MM.1S (cell line): Measurements from ENCODE around the gene ZNF277.

ENCODE experiments used
- DNase-seq: peaks from one replicate; pipeline ENCODE4 v3.0.0-alpha.2; 2015
- H2AFZ ChIP-seq: fragments of 300-600 bp; sonication (generic); 2 replicates; pipeline ENCODE4 v1.6.0; 2016; ENCODE audit warnings: antibody characterized with exemption, low read length
- H3F3A ChIP-seq: fragments of 300-600 bp; sonication (generic); 2 replicates; pipeline ENCODE4 v1.6.1; 2016; ENCODE audit warnings: mild to moderate bottlenecking, antibody characterized with exemption, low read length, moderate library complexity, mixed read lengths; ENCODE audit not compliant: insufficient read depth
- H3K27ac ChIP-seq: fragments of 300-600 bp; sonication (generic); 2 replicates; pipeline ENCODE4 v1.5.1; 2016; ENCODE audit warnings: mild to moderate bottlenecking, low read length
- H3K27me3 ChIP-seq: fragments of 300-600 bp; sonication (generic); replicated peaks from 2 replicates; pipeline ENCODE4 v1.6.0; 2016; ENCODE audit warnings: low read length; ENCODE audit not compliant: insufficient read depth
- H3K36me3 ChIP-seq: fragments of 300-600 bp; sonication (generic); replicated peaks from 2 replicates; pipeline ENCODE4 v1.6.1; 2016; ENCODE audit warnings: mild to moderate bottlenecking, low read length, mixed read lengths; ENCODE audit not compliant: insufficient read depth
- H3K4me1 ChIP-seq: fragments of 300-600 bp; sonication (generic); 2 replicates; pipeline ENCODE4 v1.6.1; 2016; ENCODE audit warnings: low read length, mixed read lengths
- H3K4me2 ChIP-seq: fragments of 300-600 bp; sonication (generic); 2 replicates; pipeline ENCODE4 v1.6.0; 2016; ENCODE audit warnings: low read depth, low read length
- H3K4me3 ChIP-seq: fragments of 300-600 bp; sonication (generic); 2 replicates; pipeline ENCODE4 v1.5.1; 2016; ENCODE audit warnings: low read length, mixed read lengths
- H3K79me2 ChIP-seq: fragments of 300-600 bp; sonication (generic); 2 replicates; pipeline ENCODE4 v1.6.1; 2016; ENCODE audit warnings: mixed run types, low read length, mixed read lengths
- H3K9ac ChIP-seq: fragments of 300-600 bp; sonication (generic); 2 replicates; pipeline ENCODE4 v1.6.1; 2016; ENCODE audit warnings: low read length, mixed read lengths
- H3K9me2 ChIP-seq: fragments of 300-600 bp; sonication (generic); replicated peaks from 2 replicates; pipeline ENCODE4 v1.6.1; 2016; ENCODE audit warnings: mild to moderate bottlenecking, low read length, mixed read lengths; ENCODE audit not compliant: insufficient read depth
- H3K9me3 ChIP-seq: fragments of 300-600 bp; sonication (generic); replicated peaks from 2 replicates; pipeline ENCODE4 v1.6.1; 2016; ENCODE audit warnings: mild to moderate bottlenecking, low read length, mixed read lengths; ENCODE audit not compliant: insufficient read depth
- H4K20me1 ChIP-seq: fragments of 300-600 bp; sonication (generic); 2 replicates; pipeline ENCODE4 v1.6.1; 2016; ENCODE audit warnings: mild to moderate bottlenecking, low read length, moderate library complexity, mixed read lengths; ENCODE audit not compliant: insufficient read depth
- CTCF ChIP-seq: fragments of 300-600 bp; sonication (generic); IDR thresholded peaks from 2 replicates; pipeline ENCODE4 v1.5.1; 2016; ENCODE audit warnings: antibody characterized with exemption, low read length, mixed read lengths
- EZH2 ChIP-seq: fragments of 300-600 bp; sonication (generic); optimal IDR thresholded peaks from 2 replicates; pipeline ENCODE3; 2017; ENCODE audit warnings: low read depth, mild to moderate bottlenecking, antibody characterized with exemption, low read length, mixed read lengths
- EZH2phosphoT487 ChIP-seq: fragments of 300-600 bp; sonication (generic); IDR thresholded peaks from 2 replicates; pipeline ENCODE4 v1.6.1; 2018; ENCODE audit warnings: antibody characterized with exemption, low read length

ZNF277 gene

GRCh38 chr7:112358513-112358912 is 152.0 kb downstream of the ZNF277 start:
- H2AFZ ChIP-seq, result no peak overlapping the region
- no peaks in the 10 kb centered on the region for H3K9me2 ChIP-seq
- H3K36me3 ChIP-seq, result no peaks in the 10 kb centered on the region
- H4K20me1 ChIP-seq, result no peaks in the 10 kb centered on the region
- no peaks in the 10 kb centered on the region for H3K79me2 ChIP-seq
- no peaks in the 10 kb centered on the region for H3F3A ChIP-seq
- no peak overlapping the region for H3K9ac ChIP-seq
- no peak for DNase-seq
- H3K4me1 ChIP-seq, result no peaks in the 10 kb centered on the region
- no peak overlapping the region for H3K27ac ChIP-seq
- H3K4me2 ChIP-seq, result no peak overlapping the region
- H3K4me3 ChIP-seq, result no peak overlapping the region
- H3K27me3 ChIP-seq, result no peaks in the 10 kb centered on the region
- TF ChIP-seq EZH2, result no peak
- no peak for TF ChIP-seq CTCF
- no peak for TF ChIP-seq EZH2phosphoT487
- H3K9me3 ChIP-seq, result no peaks in the 10 kb centered on the region

GRCh38 chr7:112359086-112359485 is 152.6 kb downstream of the ZNF277 start:
- H3K36me3 ChIP-seq, result no peaks in the 10 kb centered on the region
- no peaks in the 10 kb centered on the region for H3F3A ChIP-seq
- H3K79me2 ChIP-seq, result no peaks in the 10 kb centered on the region
- DNase-seq, result no peak
- no peaks in the 10 kb centered on the region for H3K9me3 ChIP-seq
- no peaks in the 10 kb centered on the region for H3K4me1 ChIP-seq
- no peak overlapping the region for H2AFZ ChIP-seq
- H4K20me1 ChIP-seq, result no peaks in the 10 kb centered on the region
- H3K4me2 ChIP-seq, result no peak overlapping the region
- H3K9ac ChIP-seq, result no peak overlapping the region
- H3K9me2 ChIP-seq, result no peaks in the 10 kb centered on the region
- TF ChIP-seq EZH2 (no peak), CTCF (no peak), EZH2phosphoT487 (no peak)
- H3K4me3 ChIP-seq, result no peak overlapping the region
- no peaks in the 10 kb centered on the region for H3K27me3 ChIP-seq
- no peak overlapping the region for H3K27ac ChIP-seq

GRCh38 chr7:112360681-112361080 is 154.2 kb downstream of the ZNF277 start:
- Histone ChIP-seq H3K27me3 (no peaks in the 10 kb centered on the region), H3F3A (no peaks in the 10 kb centered on the region), H3K4me3 (no peak overlapping the region), H3K4me2 (no peak overlapping the region), H3K4me1 (no peaks in the 10 kb centered on the region), H2AFZ (no peak overlapping the region), H3K9me2 (no peaks in the 10 kb centered on the region), H3K9ac (no peak overlapping the region), H3K79me2 (no peaks in the 10 kb centered on the region), H3K9me3 (no peaks in the 10 kb centered on the region), H3K36me3 (no peaks in the 10 kb centered on the region), H3K27ac (no peak overlapping the region), H4K20me1 (no peaks in the 10 kb centered on the region)
- no peak for TF ChIP-seq EZH2phosphoT487
- no peak for DNase-seq

GRCh38 chr7:112361154-112361553 is 154.7 kb downstream of the ZNF277 start:
- Histone ChIP-seq H3K4me2 (no peak overlapping the region), H3K4me3 (no peak overlapping the region), H3K27ac (no peak overlapping the region), H2AFZ (no peak overlapping the region), H3K9me2 (no peaks in the 10 kb centered on the region), H3K36me3 (no peaks in the 10 kb centered on the region), H4K20me1 (no peaks in the 10 kb centered on the region), H3K79me2 (no peaks in the 10 kb centered on the region), H3K27me3 (no peaks in the 10 kb centered on the region), H3F3A (no peaks in the 10 kb centered on the region), H3K9ac (no peak overlapping the region), H3K4me1 (no peaks in the 10 kb centered on the region), H3K9me3 (no peaks in the 10 kb centered on the region)
- DNase-seq, result no peak
- no peak for TF ChIP-seq EZH2
- no peak for TF ChIP-seq CTCF
- TF ChIP-seq EZH2phosphoT487, result no peak
